ENCODE results near the gene MAEA.

Gene MAEA

DNA sequence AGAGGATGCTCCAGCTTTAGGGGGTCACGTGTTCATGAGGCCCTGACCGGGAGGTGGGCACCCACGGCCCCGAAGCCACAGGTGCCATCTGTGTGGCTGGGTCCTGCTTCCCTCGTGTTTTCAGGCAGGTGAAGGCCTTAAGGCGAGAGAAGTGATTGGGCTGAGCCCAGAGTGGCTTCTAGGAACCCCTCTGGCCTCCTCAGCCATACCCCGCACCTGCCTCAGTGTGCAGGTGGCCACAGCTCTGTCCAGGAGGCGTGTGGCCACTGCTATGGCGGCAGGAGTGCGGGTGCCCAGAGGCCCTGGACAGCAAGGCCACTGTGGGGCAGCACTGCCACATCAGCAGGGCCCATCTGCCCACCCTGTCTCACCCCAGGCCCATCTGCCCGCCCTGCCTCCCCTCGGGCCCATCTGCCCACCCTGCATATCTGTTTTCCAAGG, 91.5 kb downstream of the MAEA start:
- H3K4me3 ChIP-seq (ENCODE audit: low read depth, low read length), result no peak overlapping the region
- TF ChIP-seq, protein P1, sequence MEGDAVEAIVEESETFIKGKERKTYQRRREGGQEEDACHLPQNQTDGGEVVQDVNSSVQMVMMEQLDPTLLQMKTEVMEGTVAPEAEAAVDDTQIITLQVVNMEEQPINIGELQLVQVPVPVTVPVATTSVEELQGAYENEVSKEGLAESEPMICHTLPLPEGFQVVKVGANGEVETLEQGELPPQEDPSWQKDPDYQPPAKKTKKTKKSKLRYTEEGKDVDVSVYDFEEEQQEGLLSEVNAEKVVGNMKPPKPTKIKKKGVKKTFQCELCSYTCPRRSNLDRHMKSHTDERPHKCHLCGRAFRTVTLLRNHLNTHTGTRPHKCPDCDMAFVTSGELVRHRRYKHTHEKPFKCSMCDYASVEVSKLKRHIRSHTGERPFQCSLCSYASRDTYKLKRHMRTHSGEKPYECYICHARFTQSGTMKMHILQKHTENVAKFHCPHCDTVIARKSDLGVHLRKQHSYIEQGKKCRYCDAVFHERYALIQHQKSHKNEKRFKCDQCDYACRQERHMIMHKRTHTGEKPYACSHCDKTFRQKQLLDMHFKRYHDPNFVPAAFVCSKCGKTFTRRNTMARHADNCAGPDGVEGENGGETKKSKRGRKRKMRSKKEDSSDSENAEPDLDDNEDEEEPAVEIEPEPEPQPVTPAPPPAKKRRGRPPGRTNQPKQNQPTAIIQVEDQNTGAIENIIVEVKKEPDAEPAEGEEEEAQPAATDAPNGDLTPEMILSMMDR (IDR thresholded peaks at IDR 0.05; ENCODE audit: borderline replicate concordance, insufficient read depth, low read depth, low read length), result no peak

DNA sequence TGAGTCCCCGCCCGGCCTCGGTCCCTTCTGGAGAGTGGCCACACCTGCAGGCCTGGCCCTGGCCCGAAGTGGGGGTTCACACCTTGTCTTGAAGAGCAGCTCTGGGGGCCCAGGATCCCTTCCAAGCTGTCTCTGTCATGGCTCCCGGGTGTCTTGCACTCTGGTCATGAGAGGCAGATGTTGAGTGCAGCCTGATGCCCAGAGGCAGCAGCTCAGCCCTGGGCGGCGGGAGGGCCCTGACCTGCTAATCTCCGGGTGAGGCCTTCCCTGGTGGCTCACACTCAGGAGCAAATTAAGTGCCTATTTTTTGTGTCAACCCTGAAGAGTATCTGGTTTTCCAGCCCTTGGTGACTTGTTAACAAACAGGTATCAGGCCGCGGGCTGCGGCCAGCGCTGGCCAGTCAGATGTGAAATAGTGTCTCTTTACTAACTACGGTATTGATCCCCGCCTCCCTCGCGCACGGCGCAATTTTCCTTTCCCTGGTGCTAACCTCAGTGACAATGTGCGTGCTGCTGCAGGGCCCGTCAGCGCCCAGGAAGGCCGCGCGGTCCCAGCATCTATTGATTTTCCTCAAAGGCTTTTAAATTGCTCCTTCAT, 92.4 kb downstream of the MAEA start:
- no peak overlapping the region for H3K4me3 ChIP-seq (ENCODE audit: low read depth, low read length)
- TF ChIP-seq, protein P1 (IDR thresholded peaks at IDR 0.05; ENCODE audit: borderline replicate concordance, insufficient read depth, low read depth, low read length), result no peak

DNA sequence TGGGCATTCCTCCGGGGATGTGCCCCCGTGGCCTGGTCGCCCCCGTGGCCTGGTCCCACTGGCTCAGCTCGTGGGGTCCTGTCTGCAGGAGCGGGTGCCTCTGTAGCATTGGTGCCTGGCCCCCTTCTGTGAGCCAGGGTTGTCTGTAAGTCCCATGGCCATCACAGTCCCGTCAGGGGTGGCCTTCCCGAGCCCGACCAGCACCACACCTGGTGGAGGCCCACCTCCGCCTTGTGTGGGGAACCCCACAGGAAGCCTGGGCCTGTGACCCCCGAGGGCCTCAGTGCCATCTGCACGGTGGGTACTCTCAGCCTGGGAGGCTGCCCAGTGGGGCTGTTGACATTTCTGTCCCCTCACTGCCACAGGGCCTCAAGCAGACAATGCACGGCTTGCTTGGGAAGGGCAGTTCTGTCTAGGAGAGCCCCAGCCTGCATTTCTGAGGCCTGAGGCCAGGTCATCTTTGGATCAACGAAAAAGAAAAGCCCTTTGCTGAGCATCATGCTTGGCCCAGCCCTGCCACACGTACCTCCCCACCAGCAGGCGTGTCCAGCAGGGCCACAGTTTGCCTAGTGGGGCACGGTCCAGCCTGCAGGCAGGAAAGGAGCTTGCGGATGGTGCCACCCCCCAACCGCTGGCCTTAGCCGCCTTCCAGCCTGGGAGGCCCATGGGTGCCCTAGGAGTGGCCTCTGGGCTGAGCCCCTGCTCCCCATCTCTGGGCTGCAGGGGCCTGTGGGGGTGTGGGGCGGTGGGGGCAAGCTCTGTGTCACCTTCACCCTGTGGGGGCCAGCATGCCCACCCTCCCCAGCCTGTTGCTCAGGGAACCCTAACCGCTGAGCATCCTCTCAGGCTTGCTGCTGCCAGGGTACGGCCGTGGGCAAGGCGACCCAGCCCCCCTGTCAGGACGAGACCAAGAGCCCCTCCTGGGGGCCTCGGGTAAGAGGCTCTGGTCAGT, 93.4 kb downstream of the MAEA start:
- no peak overlapping the region for H3K4me3 ChIP-seq (ENCODE audit: low read depth, low read length)
- TF ChIP-seq, protein P1 (IDR thresholded peaks at IDR 0.05; ENCODE audit: borderline replicate concordance, insufficient read depth, low read depth, low read length), result no peak

DNA sequence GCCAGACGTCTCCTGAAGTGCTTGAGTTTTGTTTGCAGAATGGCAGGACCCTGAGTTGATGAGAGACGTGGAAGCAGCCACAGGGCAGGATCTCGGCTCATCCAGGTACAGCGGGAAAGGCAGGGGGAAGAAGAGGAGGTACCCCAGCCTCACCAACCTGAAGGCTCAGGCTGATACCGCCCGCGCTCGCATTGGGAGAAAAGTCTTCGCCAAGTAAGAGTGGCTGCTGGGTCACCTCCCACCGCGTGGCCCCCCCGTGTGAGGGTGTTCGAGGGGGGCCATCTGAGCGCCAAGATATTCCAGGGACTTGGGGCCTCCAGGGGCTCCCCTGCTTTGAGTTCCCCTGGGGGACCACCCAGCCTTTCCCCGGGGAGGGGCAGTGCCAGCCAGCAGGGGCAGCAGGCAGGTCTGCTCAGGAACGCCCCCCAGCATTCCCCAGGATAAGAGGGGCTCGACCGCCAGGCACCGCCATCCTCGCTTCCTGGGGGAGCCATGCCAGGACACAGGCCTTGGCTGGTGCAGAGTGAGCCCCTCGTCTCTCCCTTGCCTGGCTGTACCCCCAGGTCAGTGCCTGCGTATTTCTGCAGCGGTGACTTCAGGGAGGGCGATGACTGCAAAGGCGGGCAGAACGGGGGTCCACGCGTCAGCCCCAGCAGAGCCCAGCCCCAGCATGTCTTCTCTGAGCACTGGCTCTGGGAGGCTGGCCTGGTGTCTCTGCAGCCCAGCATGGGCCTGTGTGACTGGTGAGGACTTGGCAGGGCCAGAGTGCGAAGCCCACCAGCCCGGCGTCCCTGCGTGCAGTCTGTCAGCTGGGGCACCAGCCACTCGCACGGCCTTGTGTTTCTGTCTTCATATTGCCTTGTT, 94.3 kb downstream of the MAEA start:
- TF ChIP-seq, protein P1 (IDR thresholded peaks at IDR 0.05; ENCODE audit: borderline replicate concordance, insufficient read depth, low read depth, low read length), result no peak
- H3K4me3 ChIP-seq (ENCODE audit: low read depth, low read length), result no peak overlapping the region

DNA sequence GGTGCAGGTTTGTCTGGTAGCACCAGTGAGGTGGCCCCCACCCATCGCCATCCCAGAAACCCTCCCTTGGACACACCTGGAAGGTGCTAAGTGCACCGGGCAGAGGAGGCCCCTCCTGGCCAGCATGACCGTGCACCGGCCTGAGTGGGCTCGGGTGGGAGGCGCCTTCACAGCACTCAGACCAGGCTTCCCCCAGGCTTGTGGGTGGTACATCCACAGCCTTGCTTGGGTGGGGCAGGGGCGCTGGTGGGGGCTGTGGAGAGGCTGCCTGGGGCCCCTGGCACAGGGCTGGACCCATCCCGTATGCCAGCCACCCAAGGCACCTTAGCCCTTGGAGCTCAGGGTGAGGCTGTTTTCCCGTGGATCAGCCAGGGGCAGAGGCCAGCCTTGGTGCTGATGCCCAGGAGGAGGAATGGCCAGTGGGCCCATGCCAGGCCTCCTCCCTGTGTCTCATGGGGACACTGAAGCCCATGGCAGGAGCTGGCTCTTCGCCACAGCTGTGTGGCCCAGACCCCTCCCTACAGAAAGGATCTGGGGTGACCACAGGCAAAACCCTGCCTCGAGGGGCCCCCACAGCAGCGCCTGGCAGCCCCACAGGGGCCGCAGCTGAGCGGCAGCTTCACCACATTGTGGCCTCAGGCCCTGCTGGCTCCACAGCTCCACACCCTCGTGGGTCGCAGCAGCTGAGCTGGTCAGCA, 95.1 kb downstream of the MAEA start:
- TF ChIP-seq, protein P1 (IDR thresholded peaks at IDR 0.05; ENCODE audit: borderline replicate concordance, insufficient read depth, low read depth, low read length), result no peak
- H3K4me3 ChIP-seq (ENCODE audit: low read depth, low read length), result no peak overlapping the region
